ENCODE data around the gene RAB3IP. TPM values are rescaled to one million over a fixed set of nuclear protein-coding genes. Genes with fewer than 3 reads are reported as not detected.
"Not testable (repeated sequence)": the region's sequence is repeated elsewhere in the genome, so short reads cannot be mapped to it uniquely, and the experiment has no call there.

Gene RAB3IP
- total and polyA plus RNA-seq, 7 experiments from 2014 or later = 23.5 to 34.0 (median 25.8) TPM

GRCh38 chr12:69751476-69751875, 12.8 kb downstream of the RAB3IP start:
- H3K4me3 Mint-ChIP-seq = no peak overlapping the region
- Histone ChIP-seq H3K27me3 (ENCODE audit: control insufficient read depth in 2 of 2, insufficient read depth in 2 of 2, low read length in 2 of 2) (no peaks in the 10 kb centered on the region), H3K27ac (ENCODE audit: low read depth, low read length) (no peak overlapping the region), H3K4me3 (ENCODE audit: low read length) (no peak overlapping the region), H3K9me3 (ENCODE audit: control insufficient read depth in 2 of 3, low read length in 3 of 3) (no peaks in the 10 kb centered on the region), H3K36me3 (ENCODE audit: control insufficient read depth in 2 of 3, insufficient read depth in 3 of 3, low read length in 3 of 3) (peaks cover 0 to 9% (median 0%) of the 10 kb centered on the region in 3 experiments), H3K4me1 (ENCODE audit: control insufficient read depth in 2 of 2, insufficient read depth in 2 of 2, low read length in 2 of 2) (no peaks in the 10 kb centered on the region)
- peaks cover 0 to 25% (median 13%) of the 10 kb centered on the region in 7 donors for H3K4me1 Mint-ChIP-seq
- no peaks in the 10 kb centered on the region for H3K27me3 Mint-ChIP-seq
- H3K9me3 Mint-ChIP-seq = peaks cover 0 to 1% (median 0%) of the 10 kb centered on the region in 11 donors
- DNase-seq (no peak), ATAC-seq (no peak)
- peaks cover 4 to 25% (median 18%) of the 10 kb centered on the region in 5 donors for H3K36me3 Mint-ChIP-seq
- POLR2A ChIA-PET = interaction anchor here (1.2 kb wide), 1 partner anchor 10 kb away, joined by 6 read pairs; no protein-coding TSS in a partner anchor
- intact Hi-C loops (cut with micrococcal nuclease) = no loop called here
- H3K27ac Mint-ChIP-seq = no peak overlapping the region
- CTCF ChIA-PET = no interaction called here

DNA sequence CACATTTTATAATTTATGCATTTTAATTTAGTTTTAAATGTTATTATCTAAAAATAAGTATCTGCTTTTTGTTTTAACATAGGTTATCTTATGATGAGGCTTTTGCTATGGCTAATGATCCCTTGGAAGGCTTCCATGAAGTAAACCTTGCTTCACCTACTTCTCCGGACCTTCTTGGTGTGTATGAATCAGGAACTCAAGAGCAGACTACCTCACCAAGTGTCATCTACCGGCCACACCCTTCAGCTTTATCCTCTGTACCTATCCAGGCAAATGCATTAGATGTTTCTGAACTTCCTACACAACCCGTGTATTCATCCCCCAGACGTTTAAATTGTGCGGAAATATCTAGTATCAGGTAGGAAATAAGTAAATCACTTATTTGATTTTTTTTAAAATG, 16.6 kb downstream of the RAB3IP start:
- Mint-ChIP-seq H3K36me3 (peaks cover 9 to 51% (median 44%) of the 10 kb centered on the region in 5 donors), H3K27me3 (no peaks in the 10 kb centered on the region), H3K9me3 (peaks cover 0 to 21% (median 10%) of the 10 kb centered on the region in 11 donors), H3K4me1 (peaks cover 3 to 20% (median 9%) of the 10 kb centered on the region in 7 donors), H3K4me3 (no peak overlapping the region), H3K27ac (no peak overlapping the region)
- Histone ChIP-seq H3K27me3 (ENCODE audit: control insufficient read depth in 2 of 2, insufficient read depth in 2 of 2, low read length in 2 of 2) (no peaks in the 10 kb centered on the region), H3K36me3 (ENCODE audit: control insufficient read depth in 2 of 3, insufficient read depth in 3 of 3, low read length in 3 of 3) (peaks cover 0 to 9% (median 8%) of the 10 kb centered on the region in 3 experiments), H3K27ac (ENCODE audit: low read depth, low read length) (no peak overlapping the region), H3K9me3 (ENCODE audit: control insufficient read depth in 2 of 3, low read length in 3 of 3) (no peaks in the 10 kb centered on the region), H3K4me1 (ENCODE audit: control insufficient read depth in 2 of 2, insufficient read depth in 2 of 2, low read length in 2 of 2) (no peaks in the 10 kb centered on the region), H3K4me3 (ENCODE audit: low read length) (no peak overlapping the region)
- no peak for ATAC-seq
- intact Hi-C loops (cut with micrococcal nuclease) = no loop called here
- POLR2A ChIA-PET = no interaction called here
- DNase-seq = no peak
- CTCF ChIA-PET = interaction anchor here (0.6 kb wide), 1 partner anchor 24 kb away, joined by 3 read pairs; no protein-coding TSS in a partner anchor

DNA sequence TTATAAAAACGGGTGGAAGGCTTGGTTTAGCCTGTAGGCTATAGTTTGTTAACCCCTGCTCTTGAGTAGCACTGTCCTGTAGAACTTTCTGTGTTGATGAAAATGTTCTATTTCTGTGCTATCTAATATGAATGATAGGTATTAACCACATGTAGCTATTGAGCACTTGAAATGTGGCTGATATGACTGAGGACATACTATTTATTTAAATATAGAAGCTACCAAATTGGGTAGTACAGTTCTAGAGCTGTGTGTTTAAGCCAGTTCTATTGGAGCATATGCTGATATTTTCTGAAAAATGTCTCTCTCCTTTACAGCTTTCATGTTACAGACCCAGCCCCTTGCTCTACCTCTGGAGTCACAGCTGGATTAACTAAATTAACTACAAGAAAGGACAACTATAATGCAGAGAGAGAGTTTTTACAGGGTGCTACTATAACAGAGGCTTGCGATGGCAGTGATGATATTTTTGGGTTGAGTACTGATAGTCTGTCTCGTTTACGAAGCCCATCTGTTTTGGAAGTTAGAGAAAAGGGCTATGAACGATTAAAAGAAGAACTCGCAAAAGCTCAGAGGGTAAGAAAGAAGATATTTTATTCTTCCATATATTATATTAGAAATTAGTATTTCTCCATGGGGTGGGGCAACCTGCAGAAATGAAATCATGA, 17.6 kb downstream of the RAB3IP start:
- ChIA-PET CTCF (no interaction called here), POLR2A (no interaction called here)
- no peak for DNase-seq
- Mint-ChIP-seq H3K36me3 (peaks cover 13 to 61% (median 53%) of the 10 kb centered on the region in 5 donors), H3K4me3 (no peak overlapping the region), H3K27ac (no peak overlapping the region), H3K27me3 (no peaks in the 10 kb centered on the region), H3K4me1 (peaks cover 3 to 20% (median 6%) of the 10 kb centered on the region in 7 donors), H3K9me3 (peaks cover 0 to 30% (median 17%) of the 10 kb centered on the region in 11 donors)
- Histone ChIP-seq H3K27ac (ENCODE audit: low read depth, low read length) (no peak overlapping the region), H3K9me3 (ENCODE audit: control insufficient read depth in 2 of 3, low read length in 3 of 3) (no peaks in the 10 kb centered on the region), H3K36me3 (ENCODE audit: control insufficient read depth in 2 of 3, insufficient read depth in 3 of 3, low read length in 3 of 3) (peaks cover 0 to 11% (median 9%) of the 10 kb centered on the region in 3 experiments), H3K27me3 (ENCODE audit: control insufficient read depth in 2 of 2, insufficient read depth in 2 of 2, low read length in 2 of 2) (no peaks in the 10 kb centered on the region), H3K4me1 (ENCODE audit: control insufficient read depth in 2 of 2, insufficient read depth in 2 of 2, low read length in 2 of 2) (no peaks in the 10 kb centered on the region), H3K4me3 (ENCODE audit: low read length) (no peak overlapping the region)
- intact Hi-C loops (cut with micrococcal nuclease) = no loop called here
- no peak for ATAC-seq

GRCh38 chr12:69758105-69758504, 19.4 kb downstream of the RAB3IP start:
- H3K27me3 Mint-ChIP-seq = no peaks in the 10 kb centered on the region
- Histone ChIP-seq H3K27ac (ENCODE audit: low read depth, low read length) (no peak overlapping the region), H3K4me3 (ENCODE audit: low read length) (no peak overlapping the region), H3K9me3 (ENCODE audit: control insufficient read depth in 2 of 3, low read length in 3 of 3) (no peaks in the 10 kb centered on the region), H3K27me3 (ENCODE audit: control insufficient read depth in 2 of 2, insufficient read depth in 2 of 2, low read length in 2 of 2) (no peaks in the 10 kb centered on the region), H3K4me1 (ENCODE audit: control insufficient read depth in 2 of 2, insufficient read depth in 2 of 2, low read length in 2 of 2) (no peaks in the 10 kb centered on the region), H3K36me3 (ENCODE audit: control insufficient read depth in 2 of 3, insufficient read depth in 3 of 3, low read length in 3 of 3) (peaks cover 0 to 11% (median 9%) of the 10 kb centered on the region in 3 experiments)
- CTCF ChIA-PET = no interaction called here
- intact Hi-C loops (cut with micrococcal nuclease) = no loop called here
- no peak for DNase-seq
- ATAC-seq = no peak
- POLR2A ChIA-PET = no interaction called here
- peaks cover 3 to 16% (median 6%) of the 10 kb centered on the region in 7 donors for H3K4me1 Mint-ChIP-seq
- H3K27ac Mint-ChIP-seq = no peak overlapping the region
- peaks cover 23 to 72% (median 64%) of the 10 kb centered on the region in 5 donors for H3K36me3 Mint-ChIP-seq
- no peak overlapping the region for H3K4me3 Mint-ChIP-seq
- peaks cover 0 to 42% (median 24%) of the 10 kb centered on the region in 11 donors for H3K9me3 Mint-ChIP-seq

DNA sequence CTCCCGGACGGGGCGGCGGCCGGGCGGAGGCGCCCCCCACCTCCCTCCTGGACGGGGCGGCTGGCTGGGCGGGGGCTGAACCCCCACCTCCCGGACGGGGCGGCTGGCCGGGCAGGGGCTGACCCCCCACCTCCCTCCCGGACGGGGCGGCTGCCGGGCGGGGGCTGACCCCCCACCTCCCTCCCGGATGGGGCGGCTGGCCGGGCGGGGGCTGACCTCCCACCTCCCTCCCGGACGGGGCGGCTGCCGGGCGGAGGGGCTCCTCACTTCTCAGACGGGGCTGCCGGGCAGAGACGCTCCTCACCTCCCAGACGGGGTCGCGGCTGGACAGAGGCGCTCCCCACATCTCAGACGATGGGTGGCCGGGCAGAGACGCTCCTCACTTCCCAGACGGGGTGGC, 20.9 kb downstream of the RAB3IP start:
- CTCF ChIA-PET; ATAC-seq; H3K4me3 ChIP-seq (ENCODE audit: low read length); H3K4me1 Mint-ChIP-seq; intact Hi-C loops (cut with micrococcal nuclease); H3K9me3 ChIP-seq (ENCODE audit: control insufficient read depth in 2 of 3, low read length in 3 of 3); H3K4me3 Mint-ChIP-seq; DNase-seq; H3K27ac ChIP-seq (ENCODE audit: low read depth, low read length); H3K27me3 ChIP-seq (ENCODE audit: control insufficient read depth in 2 of 2, insufficient read depth in 2 of 2, low read length in 2 of 2); H3K27me3 Mint-ChIP-seq; H3K4me1 ChIP-seq (ENCODE audit: control insufficient read depth in 2 of 2, insufficient read depth in 2 of 2, low read length in 2 of 2); H3K27ac Mint-ChIP-seq; POLR2A ChIA-PET: not testable (repeated sequence)
- peaks cover 0 to 54% (median 30%) of the 10 kb centered on the region in 11 donors for H3K9me3 Mint-ChIP-seq
- peaks cover 0 to 11% (median 9%) of the 10 kb centered on the region in 3 experiments for H3K36me3 ChIP-seq (ENCODE audit: control insufficient read depth in 2 of 3, insufficient read depth in 3 of 3, low read length in 3 of 3)
- peaks cover 28 to 77% (median 75%) of the 10 kb centered on the region in 5 donors for H3K36me3 Mint-ChIP-seq

DNA sequence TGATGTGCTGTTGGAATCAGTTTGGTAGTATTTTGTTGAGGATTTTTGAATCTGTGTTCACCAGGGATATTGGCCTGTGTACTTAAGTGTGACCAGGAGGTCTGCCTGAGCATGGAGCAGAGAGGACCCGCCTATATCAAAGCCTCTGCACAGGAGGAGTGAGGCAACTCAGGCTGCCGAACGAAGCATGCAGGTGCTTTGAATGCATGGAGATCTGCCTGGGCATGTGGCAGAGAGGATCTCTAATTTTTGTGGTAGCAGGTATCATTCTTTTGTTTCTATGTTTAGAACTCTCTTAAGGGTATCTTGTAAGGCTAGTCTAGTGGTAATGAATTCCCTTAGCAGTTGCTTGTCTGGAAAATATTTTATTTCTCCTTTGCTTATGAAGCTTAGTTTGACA, 26.9 kb downstream of the RAB3IP start:
- ChIA-PET CTCF (no interaction called here), POLR2A (no interaction called here)
- Mint-ChIP-seq H3K27me3 (no peaks in the 10 kb centered on the region), H3K4me1 (no peaks in the 10 kb centered on the region), H3K4me3 (no peak overlapping the region), H3K36me3 (peaks cover 57 to 89% (median 88%) of the 10 kb centered on the region in 5 donors), H3K27ac (no peak overlapping the region), H3K9me3 (peaks cover 12 to 90% (median 52%) of the 10 kb centered on the region in 11 donors)
- H3K9me3 ChIP-seq (ENCODE audit: control insufficient read depth in 2 of 3, low read length in 3 of 3) = peaks cover 0 to 27% (median 12%) of the 10 kb centered on the region in 3 experiments
- H3K27me3 ChIP-seq (ENCODE audit: control insufficient read depth in 2 of 2, insufficient read depth in 2 of 2, low read length in 2 of 2) = no peaks in the 10 kb centered on the region
- DNase-seq = no peak
- no peak overlapping the region for H3K27ac ChIP-seq (ENCODE audit: low read depth, low read length)
- intact Hi-C loops (cut with micrococcal nuclease) = no loop called here
- H3K4me3 ChIP-seq (ENCODE audit: low read length) = no peak overlapping the region
- H3K4me1 ChIP-seq (ENCODE audit: control insufficient read depth in 2 of 2, insufficient read depth in 2 of 2, low read length in 2 of 2) = no peaks in the 10 kb centered on the region
- ATAC-seq = no peak
- H3K36me3 ChIP-seq (ENCODE audit: control insufficient read depth in 2 of 3, insufficient read depth in 3 of 3, low read length in 3 of 3) = peaks cover 0 to 32% (median 13%) of the 10 kb centered on the region in 3 experiments

DNA sequence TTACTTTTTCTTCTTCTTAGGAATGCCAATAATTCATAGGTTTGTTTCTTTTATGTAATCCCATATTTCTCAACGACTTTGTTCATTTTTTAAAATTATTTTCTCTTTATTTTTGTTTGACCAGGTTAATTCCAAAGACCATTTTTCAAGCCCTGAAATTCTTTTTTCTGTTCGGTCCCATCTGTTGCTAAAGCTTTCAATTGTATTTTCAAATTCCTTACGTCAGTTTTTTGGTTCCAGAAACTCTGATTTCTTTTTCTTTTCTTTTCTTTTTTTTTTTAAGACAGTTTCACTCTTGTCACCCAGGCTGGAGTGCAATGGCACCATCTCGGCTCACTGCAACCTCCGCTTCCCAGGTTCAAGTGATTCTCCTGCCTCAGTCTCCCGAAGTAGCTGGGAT, 27.6 kb downstream of the RAB3IP start:
- intact Hi-C loops (cut with micrococcal nuclease) = no loop called here
- H3K9me3 Mint-ChIP-seq = peaks cover 15 to 89% (median 51%) of the 10 kb centered on the region in 11 donors
- CTCF ChIA-PET = interaction anchor here (0.6 kb wide), 1 partner anchor 135 kb away, joined by 3 read pairs; no protein-coding TSS in a partner anchor

More for the DNA sequence above, 27.6 kb downstream of the RAB3IP start:
- no peak overlapping the region for H3K27ac ChIP-seq (ENCODE audit: low read depth, low read length)
- Mint-ChIP-seq H3K27ac (no peak overlapping the region), H3K27me3 (no peaks in the 10 kb centered on the region), H3K36me3 (peaks cover 58 to 88% (median 87%) of the 10 kb centered on the region in 5 donors), H3K4me1 (no peaks in the 10 kb centered on the region), H3K4me3 (no peak overlapping the region)
- POLR2A ChIA-PET = no interaction called here
- no peaks in the 10 kb centered on the region for H3K27me3 ChIP-seq (ENCODE audit: control insufficient read depth in 2 of 2, insufficient read depth in 2 of 2, low read length in 2 of 2)
- peaks cover 0 to 32% (median 9%) of the 10 kb centered on the region in 3 experiments for H3K36me3 ChIP-seq (ENCODE audit: control insufficient read depth in 2 of 3, insufficient read depth in 3 of 3, low read length in 3 of 3)
- H3K9me3 ChIP-seq (ENCODE audit: control insufficient read depth in 2 of 3, low read length in 3 of 3) = peaks cover 0 to 31% (median 12%) of the 10 kb centered on the region in 3 experiments
- no peak overlapping the region for H3K4me3 ChIP-seq (ENCODE audit: low read length)
- no peak for DNase-seq
- no peak for ATAC-seq
- H3K4me1 ChIP-seq (ENCODE audit: control insufficient read depth in 2 of 2, insufficient read depth in 2 of 2, low read length in 2 of 2) = no peaks in the 10 kb centered on the region
